HG03520 (cell line): ENCODE data around the gene FAM107B.
A peak's percentile ranks its signal among the peaks of the same experiment; 100 is the strongest.

Source experiments
- ATAC-seq: cut with Tn5 transposase; IDR thresholded peaks from one replicate; pipeline ENCODE4 v1.9.1; 2021; ENCODE audit warnings: mild to moderate bottlenecking, moderate library complexity; ENCODE audit not compliant: unreplicated experiment

FAM107B gene

DNA sequence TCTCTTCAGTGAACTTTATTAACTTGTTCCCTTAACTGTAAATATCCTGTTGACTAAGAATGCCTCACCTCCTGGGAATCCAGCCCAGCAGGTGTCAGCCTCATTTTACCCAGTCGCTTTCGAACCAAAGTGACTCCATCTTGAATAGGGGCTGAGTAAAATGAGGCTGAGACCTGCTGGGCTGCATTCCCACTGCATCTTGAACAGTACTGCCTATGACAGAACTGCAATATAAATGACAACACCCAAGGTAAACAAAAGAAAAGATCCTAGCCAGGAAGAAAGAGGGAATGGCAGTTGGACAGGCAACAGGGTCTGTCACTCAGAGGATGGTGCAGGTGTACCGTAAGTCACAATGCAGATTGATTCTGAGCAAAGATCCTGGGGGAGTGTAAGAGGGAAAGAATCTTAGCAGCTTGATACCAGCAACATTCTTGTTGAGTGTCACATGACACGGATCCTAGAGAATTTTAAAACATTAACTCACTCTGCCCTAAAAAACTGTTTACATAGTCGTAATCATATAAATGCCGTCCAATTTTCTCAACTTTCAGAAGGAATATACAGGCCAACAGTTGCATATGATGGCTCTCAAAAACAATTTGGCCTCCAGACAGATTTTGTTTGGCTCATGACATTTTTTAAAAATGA, 4.4 kb upstream of the FAM107B start:
- no peak for ATAC-seq

DNA sequence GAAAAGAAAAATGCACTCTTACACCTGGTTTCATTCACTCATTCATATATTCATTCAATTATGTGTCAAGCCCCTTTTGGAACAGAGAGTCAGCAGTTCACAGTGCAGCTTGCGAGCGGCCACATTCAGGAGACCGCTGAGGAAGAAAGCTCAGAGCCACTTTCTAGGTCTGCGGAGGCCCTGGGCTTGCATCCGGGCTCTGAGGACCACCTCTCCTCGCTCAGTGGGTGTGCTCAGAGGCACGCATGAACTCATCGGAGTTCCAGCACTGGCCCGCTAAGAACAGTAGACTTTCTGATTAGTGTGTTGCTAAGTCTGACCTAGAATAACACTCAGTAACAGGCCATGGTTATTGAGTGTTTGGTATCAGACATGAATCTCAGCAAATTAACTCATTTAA, 1.8 kb upstream of the FAM107B start:
- no peak for ATAC-seq

DNA sequence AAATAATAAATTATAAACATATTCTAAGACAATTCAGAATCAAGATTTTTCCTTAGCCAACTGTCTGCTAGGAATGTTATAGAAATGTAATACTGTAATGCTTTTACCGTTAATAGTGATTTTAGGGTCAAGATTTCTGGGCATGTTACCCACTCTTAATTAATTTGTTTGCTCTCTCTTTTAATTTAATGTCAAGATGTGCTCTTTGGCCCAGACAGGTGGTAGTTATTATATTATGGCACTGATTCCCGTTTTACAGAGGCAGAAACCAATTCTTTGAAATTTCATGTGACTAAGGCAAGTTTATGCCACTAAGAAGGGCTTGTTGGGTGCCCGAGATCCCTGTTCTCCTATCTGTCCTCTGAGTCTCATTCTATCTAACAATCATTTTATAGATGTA, 959 bp upstream of the FAM107B start:
- ATAC-seq, result no peak

- ATAC-seq, result no peak
Measured at GRCh38 chr10:14774214-14774580, 500 bp downstream of the FAM107B start.

DNA sequence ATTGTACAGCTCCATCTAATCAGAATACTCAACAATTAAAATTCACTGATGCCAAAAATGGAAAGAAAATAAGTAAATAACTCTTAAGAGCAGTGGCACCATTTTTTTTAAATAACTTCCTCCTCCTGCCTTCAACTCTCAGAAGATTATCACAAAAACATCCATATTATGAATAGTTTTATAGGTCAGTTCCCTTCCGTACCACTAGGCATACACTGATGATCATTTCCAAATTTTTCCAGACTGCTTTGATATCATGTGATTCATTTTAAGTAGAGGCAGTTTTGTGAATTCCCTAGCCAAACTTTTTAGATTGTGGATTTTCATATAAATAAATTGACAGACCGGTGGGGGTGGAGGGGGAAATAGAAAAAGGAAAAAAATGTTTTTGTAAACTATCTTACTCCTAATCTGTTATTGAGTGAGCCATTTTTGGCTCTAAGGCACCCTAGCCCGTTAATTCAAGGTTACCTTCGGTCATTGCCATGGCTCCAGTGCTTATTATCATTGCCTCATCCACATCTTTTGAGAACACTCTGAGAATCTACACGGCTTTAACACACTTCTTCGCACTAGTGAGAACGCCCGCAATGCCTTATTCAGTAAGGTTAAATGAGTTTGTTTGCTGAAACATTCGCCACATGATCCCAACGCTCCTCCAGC, 1.0 kb downstream of the FAM107B start:
- no peak for ATAC-seq

DNA sequence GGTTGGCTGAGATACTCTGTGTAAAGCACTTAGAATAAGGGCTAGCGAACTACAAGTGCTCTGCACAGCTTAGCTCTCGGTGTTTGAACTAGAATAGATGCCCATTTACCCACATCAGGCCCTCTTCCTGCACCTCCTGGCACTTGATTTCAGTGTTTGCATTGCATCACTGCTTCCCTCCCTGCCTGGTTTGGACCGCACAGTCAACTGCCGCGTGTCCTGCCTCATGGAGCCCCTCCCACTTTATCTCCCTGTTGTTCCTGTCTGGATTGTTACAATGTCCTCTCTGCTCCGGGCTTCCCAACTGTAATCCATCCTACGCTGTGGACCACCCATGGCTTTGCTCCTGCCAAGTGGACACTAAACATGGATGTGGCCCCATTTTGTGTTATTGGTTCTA, 2.3 kb downstream of the FAM107B start:
- no peak for ATAC-seq

DNA sequence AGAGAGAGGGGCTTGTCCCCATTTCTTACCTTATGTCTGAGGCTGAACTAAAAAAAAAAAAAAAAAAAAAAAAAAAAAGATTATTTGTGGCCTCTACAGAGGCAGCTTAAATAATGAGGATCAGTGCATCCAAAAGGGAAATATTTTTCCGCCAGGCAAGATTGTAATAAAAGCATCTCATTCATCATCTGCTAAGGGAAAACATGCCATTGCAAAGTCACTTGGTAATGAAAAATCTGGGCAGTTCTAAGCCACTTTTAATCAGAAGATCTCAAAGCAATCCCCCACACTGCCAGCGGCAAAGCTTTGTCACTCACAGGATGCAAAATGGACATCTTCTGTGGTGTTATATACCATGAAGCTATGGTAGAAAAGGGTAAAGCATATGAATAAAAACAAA, 3.8 kb downstream of the FAM107B start:
- ATAC-seq, result no peak

DNA sequence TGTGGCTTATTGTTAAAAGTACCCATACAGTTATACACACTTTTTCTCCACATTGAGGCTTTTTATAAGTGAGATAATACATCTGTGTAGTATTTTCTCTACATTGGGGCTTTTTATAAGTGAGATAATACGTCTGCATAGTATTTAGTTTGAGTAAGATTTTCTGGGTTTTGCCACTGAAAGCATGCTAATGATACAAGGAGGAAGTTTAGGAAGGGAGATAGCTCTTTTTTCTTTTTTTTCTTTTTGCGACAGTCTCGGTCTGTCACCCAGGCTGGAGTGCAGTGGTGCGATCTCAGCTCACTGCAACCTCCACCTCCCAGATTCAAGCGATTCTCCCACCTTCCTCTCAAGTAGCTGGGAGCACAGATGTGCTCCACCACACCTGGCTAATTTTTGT, 13.3 kb downstream of the FAM107B start:
- ATAC-seq, result no peak

DNA sequence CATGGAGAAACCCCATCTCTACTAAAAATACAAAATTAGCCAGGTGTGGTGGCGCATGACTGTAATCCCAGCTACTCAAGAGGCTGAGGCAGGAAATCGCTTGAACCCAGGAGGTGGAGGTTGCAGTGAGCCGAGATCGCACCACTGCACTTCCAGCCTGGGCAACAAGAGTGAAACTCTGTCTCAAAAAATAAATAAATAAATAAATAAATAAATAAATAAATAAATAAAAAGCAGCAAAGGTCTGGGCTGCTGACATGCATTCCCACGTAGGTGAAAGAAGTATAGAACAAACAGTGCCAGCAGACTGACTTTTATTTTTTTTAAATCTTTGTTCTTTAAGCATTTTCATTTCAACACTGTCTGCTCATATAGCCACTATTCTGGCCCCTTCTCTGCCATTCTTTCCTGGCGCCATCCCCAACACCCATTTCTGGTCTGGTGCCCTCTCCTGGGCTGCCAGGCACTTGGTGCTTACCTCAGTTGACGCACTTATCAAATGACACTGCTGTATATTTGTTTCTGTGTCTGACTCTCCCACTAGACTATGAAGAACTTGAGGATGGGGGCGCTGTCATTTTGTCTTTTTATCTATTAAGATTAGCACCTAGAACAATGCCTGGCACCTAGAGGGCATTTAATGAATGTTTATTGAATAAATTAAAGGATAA, 15.6 kb downstream of the FAM107B start:
- ATAC-seq, result no peak

DNA sequence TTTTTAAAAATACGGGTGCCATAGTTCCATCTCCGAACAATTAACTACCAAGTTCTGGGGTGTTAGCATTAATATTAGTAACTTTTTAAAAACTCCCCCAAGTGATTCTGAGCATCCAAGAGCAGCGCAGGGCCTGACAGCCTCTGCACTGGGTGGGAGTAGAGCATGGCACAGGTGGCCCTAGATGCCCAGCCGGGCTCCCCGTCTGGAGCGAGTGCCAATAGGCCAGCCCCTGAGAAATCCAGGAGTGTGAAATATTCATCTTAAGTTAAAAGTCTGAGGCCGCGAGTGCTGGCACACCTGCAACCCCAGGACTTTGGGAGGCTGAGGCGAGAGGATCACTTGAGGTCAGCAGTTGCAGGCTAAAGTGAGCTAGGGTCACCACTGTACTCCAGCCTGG, 16.2 kb downstream of the FAM107B start:
- no peak for ATAC-seq

- no peak for ATAC-seq
Measured at GRCh38 chr10:14757986-14758385, 16.7 kb downstream of the FAM107B start.

- no peak for ATAC-seq
Measured at GRCh38 chr10:14757394-14757793, 17.3 kb downstream of the FAM107B start.

DNA sequence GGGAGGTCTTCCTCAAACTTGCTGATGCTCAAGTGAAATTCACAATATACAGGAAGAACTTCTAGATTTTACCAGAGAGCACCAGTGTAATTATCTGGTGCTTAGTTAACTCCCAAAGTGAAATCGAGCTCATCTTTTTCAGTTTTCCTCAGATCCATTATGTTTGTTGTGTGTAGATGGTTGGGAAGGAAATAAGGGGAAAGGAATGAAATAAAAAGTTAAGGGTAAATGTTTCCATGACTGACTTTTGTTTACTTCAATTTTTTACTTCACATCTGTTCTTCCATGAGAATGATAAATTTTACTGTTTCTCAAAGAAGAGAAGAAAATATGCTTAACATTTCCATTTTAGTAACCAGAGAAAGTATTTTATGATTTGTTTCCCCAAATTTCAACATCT, 21.3 kb downstream of the FAM107B start:
- no peak for ATAC-seq

DNA sequence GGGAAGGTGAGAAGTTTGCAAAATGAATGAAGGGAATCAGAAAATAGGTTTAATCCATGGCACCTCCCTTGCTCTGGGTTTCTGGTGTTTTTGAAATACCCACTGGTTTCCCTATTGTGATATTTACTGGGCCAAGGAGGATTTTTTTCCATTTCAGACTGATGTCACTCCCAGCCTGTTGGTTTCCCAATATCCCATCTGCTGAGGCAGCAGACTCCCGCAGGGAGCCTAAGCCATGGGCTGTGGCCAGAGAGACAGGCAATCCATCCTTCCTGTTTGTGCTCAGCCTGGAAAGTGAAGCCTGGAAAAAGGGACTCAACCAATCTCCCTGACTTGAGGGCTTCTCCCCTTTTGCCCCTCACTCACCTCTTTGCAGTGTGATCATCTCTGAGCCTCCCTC, 22.8 kb downstream of the FAM107B start:
- no peak for ATAC-seq

DNA sequence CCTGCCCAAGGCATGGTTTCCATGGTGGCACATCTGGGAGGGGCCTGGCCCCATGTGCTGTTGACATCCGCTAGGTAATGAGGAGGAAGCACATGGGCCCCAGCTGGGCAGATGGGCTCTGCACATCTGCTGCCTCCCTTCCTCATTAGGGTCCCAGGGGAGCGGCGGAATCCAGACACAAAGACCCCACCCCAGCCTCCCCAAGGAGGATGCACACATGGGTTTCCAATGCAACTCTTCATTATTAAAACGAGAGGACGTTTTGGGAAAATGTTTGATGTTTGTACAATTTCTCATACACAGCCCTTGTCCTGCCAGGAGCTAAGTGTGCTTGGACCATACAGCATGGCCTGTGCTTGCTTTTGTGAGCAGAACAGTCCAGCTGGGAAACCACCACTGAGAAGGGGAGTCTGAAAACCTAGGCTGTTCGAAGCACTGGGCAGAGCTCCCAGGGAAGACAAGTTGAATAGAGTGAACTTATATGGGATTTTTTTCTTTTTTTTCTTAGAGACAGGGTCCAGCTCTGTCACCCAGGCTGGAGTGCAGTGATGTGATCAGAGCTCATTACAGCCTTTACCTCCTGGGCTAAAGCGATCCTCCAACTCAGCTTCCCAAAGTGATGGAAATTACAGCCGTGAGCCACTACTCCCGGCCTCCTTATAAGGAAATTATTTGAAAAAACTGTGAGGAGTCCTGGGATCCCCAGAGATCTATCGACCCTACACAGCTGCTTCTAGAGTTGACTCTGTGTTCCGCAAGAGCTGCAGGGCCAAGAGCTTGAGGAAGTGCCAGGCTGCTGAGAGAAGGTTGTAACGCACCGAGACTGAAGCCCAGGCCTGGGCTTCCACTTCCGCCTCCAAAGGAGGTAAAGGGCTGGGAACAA, 23.4 kb downstream of the FAM107B start:
- ATAC-seq, result no peak

DNA sequence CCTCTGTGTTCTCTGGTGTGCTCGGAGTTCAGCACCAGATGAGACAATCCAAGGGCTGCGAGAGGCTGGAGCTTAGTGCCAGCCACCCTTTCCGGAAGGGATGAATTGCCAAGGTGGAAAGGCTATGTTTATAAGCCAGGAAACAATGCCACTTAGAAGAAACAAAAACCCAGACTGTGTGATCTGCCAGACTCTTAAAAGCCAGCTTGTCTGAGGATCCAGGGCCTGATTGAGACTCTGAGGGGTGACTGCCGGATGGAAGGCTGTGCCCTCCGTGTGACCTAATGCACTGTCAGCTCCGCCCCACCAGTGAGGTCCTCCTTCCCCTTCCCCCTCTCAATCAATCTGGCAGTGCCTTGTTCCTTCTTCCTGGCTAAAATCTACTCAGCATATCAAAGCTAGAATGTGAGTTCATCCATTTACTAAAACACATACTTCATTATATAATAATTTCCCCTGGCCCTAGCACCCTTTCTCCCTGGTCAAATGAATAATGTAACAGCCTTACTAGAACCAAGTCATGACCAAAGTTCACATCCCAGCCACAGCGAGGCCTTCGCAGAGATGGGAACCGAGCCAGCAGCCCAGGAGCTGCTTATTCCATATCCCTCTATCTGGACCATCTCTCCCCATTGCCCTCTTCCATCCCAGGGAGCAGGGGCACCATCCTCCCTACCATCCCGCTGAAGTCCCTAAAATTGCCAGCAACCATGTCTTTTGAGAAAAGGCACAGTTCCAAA, 25.5 kb downstream of the FAM107B start:
- no peak for ATAC-seq

- ATAC-seq, result no peak
Measured at GRCh38 chr10:14748441-14748840, 26.3 kb downstream of the FAM107B start.

GRCh38 chr10:14742815-14743214, 31.9 kb downstream of the FAM107B start:
- ATAC-seq, result peak; percentile 72

DNA sequence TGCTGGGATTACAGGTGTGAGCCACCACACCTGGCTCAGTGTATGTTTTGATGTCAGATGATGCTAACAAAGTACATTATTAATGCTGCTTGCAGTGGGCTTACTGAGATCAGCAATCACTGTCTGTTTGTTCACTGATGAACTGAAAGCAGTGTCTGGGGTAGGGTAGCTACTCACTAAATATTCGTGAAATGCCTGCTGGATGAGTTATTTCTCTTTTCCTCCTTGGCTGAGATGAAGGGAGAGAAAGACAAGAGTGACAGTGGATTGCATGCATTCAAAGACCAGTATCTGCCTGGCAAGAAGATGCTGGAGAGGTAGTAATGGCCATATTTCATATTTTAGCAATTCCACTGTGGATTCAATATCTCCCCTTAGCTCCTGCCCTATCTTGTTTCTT, 32.3 kb downstream of the FAM107B start:
- ATAC-seq, result no peak

- ATAC-seq, result no peak
Measured at GRCh38 chr10:14740684-14741247, 33.9 kb downstream of the FAM107B start.
